IMR-90 (cell line): Measurements from ENCODE around the gene CLPTM1. TPM values are rescaled to one million over a fixed set of nuclear protein-coding genes. Genes with fewer than 3 reads are reported as not detected.

Source experiments
- ATAC-seq: fragments of 200-7000 bp; cut with Tn5 transposase; 2 replicates; pipeline ENCODE4 v1.9.1; 2020; ENCODE audit warnings: low read depth, mild to moderate bottlenecking, moderate library complexity
- BruUV-seq: library from RNA; stranded (reverse); fragments of 400-500 nt; replicated peaks from 2 replicates; lab custom pipeline; 2021; lab: Mats Ljungman, UMichigan
- CTCF ChIA-PET: fragments of 300-600 bp; formaldehyde crosslinking; extraction: SDS; loops from one replicate; lab custom pipeline; 2021; ENCODE audit warnings: antibody characterized with exemption; lab: Yijun Ruan, JAX
- POLR2A ChIA-PET: fragments of 300-600 bp; sonication (Branson Sonifier 250); formaldehyde crosslinking; loops from one replicate; lab custom pipeline; 2022; ENCODE audit warnings: antibody characterized with exemption; ENCODE audit not compliant: unreplicated experiment; lab: Charles Lee
- DNase-seq: peaks from one replicate; pipeline ENCODE4 v3.0.0; 2013
- H2AFZ ChIP-seq: replicated peaks from 2 replicates; pipeline ENCODE3; 2013; ENCODE audit warnings: low read length, mild to moderate bottlenecking; ENCODE audit not compliant: poor library complexity
- H2AK5ac ChIP-seq: 2 replicates; pipeline ENCODE4 v1.6.1; 2013; ENCODE audit warnings: low read depth, low read length, inconsistent platforms
- H2AK9ac ChIP-seq: replicated peaks from 2 replicates; pipeline ENCODE3; 2013; ENCODE audit warnings: mild to moderate bottlenecking, low read depth, low read length, moderate library complexity; ENCODE audit not compliant: poor library complexity
- H2BK120ac ChIP-seq: 2 replicates; pipeline ENCODE4 v1.6.1; 2013; ENCODE audit warnings: low read depth, low read length, inconsistent platforms
- H2BK15ac ChIP-seq: 3 replicates; pipeline ENCODE4 v1.6.1; 2013; ENCODE audit warnings: low read depth, low read length, inconsistent platforms
- H2BK20ac ChIP-seq: 2 replicates; pipeline ENCODE4 v1.6.1; 2013; ENCODE audit warnings: low read depth, mild to moderate bottlenecking, inconsistent platforms, low read length, moderate library complexity
- H2BK5ac ChIP-seq: 2 replicates; pipeline ENCODE4 v1.6.1; 2013; ENCODE audit warnings: mild to moderate bottlenecking, low read depth, low read length, inconsistent platforms; ENCODE audit not compliant: poor library complexity, severe bottlenecking
- H3K14ac ChIP-seq: replicated peaks from 2 replicates; pipeline ENCODE4 v1.6.1; 2013; ENCODE audit warnings: low read depth, low read length, inconsistent platforms
- H3K18ac ChIP-seq: 2 replicates; pipeline ENCODE4 v1.6.1; 2013; ENCODE audit warnings: low read depth, low read length, control low read depth
- H3K23ac ChIP-seq: 2 replicates; pipeline ENCODE4 v1.6.1; 2013; ENCODE audit warnings: low read depth, low read length, inconsistent platforms
- H3K27ac ChIP-seq: 2 replicates; pipeline ENCODE4 v1.5.1; 2013; ENCODE audit warnings: mild to moderate bottlenecking, control low read depth, low read length; ENCODE audit not compliant: insufficient read depth
- H3K27me3 ChIP-seq: 2 replicates; pipeline ENCODE4 v1.6.1; 2013; ENCODE audit warnings: low read length; ENCODE audit not compliant: control insufficient read depth, insufficient read depth
- H3K36me3 ChIP-seq: 2 replicates; pipeline ENCODE4 v1.6.1; 2013; ENCODE audit warnings: low read length, mixed read lengths; ENCODE audit not compliant: control insufficient read depth, insufficient read depth
- H3K4ac ChIP-seq: 2 replicates; pipeline ENCODE4 v1.6.1; 2013; ENCODE audit warnings: low read depth, low read length, inconsistent platforms
- H3K4me1 ChIP-seq: 2 replicates; pipeline ENCODE4 v1.6.1; 2013; ENCODE audit warnings: low read length, mixed read lengths; ENCODE audit not compliant: control insufficient read depth, insufficient read depth
- H3K4me2 ChIP-seq: 2 replicates; pipeline ENCODE4 v1.6.1; 2013; ENCODE audit warnings: low read depth, mild to moderate bottlenecking, control low read depth, low read length, moderate library complexity
- H3K4me3 ChIP-seq: 2 replicates; pipeline ENCODE4 v1.5.1; 2013; ENCODE audit warnings: low read depth, mild to moderate bottlenecking, control low read depth, low read length, moderate library complexity; ENCODE audit not compliant: insufficient read depth
- H3K56ac ChIP-seq: 2 replicates; pipeline ENCODE4 v1.6.1; 2013; ENCODE audit warnings: low read length, inconsistent platforms; ENCODE audit not compliant: insufficient read depth; ENCODE audit errors: extremely low read depth
- H3K79me1 ChIP-seq, 2 experiments: 2 replicates each; pipeline ENCODE4 v1.6.1; 2013; ENCODE audit warnings: low read length in 2 of 2, inconsistent platforms in 1 of 2, low read depth in 1 of 2
- H3K9ac ChIP-seq: 2 replicates; pipeline ENCODE4 v1.6.1; 2013; ENCODE audit warnings: low read depth, low read length, control low read depth
- H3K9me1 ChIP-seq: 2 replicates; pipeline ENCODE4 v1.6.1; 2013; ENCODE audit warnings: low read length, inconsistent platforms; ENCODE audit not compliant: insufficient read depth
- H3K9me3 ChIP-seq: 2 replicates; pipeline ENCODE4 v1.6.1; 2013; ENCODE audit warnings: low read length; ENCODE audit not compliant: control insufficient read depth, insufficient read depth
- H4K20me1 ChIP-seq: 2 replicates; pipeline ENCODE4 v1.6.1; 2013; ENCODE audit warnings: low read length, inconsistent platforms; ENCODE audit not compliant: insufficient read depth
- H4K5ac ChIP-seq: 2 replicates; pipeline ENCODE4 v1.6.1; 2013; ENCODE audit warnings: mild to moderate bottlenecking, low read depth, low read length, control low read depth
- H4K8ac ChIP-seq, 2 experiments: 2 replicates each; pipeline ENCODE4 v1.6.1; 2013; ENCODE audit warnings: low read depth in 2 of 2, low read length in 2 of 2, control low read depth in 1 of 2, inconsistent platforms in 1 of 2
- H4K91ac ChIP-seq: 2 replicates; pipeline ENCODE4 v1.6.1; 2013; ENCODE audit warnings: low read depth, low read length, inconsistent platforms; ENCODE audit not compliant: insufficient read depth
- CEBPB ChIP-seq: IDR thresholded peaks from 2 replicates; pipeline ENCODE4 v1.6.1; 2012; ENCODE audit warnings: low read depth, low read length, improper control_type of control experiment
- SMC3 ChIP-seq: fragments of 150-350 bp; IDR thresholded peaks from 2 replicates; pipeline ENCODE4 v1.6.1; 2016; ENCODE audit warnings: low read depth, mild to moderate bottlenecking, antibody characterized with exemption, low read length, moderate library complexity
- WGBS, 2 experiments: methylation state at CpG; one replicate each; pipeline versions ENCODE4 v1.1.5 to v1.1.7; 2013; ENCODE audit warnings: missing lambda C conversion rate in 2 of 2; ENCODE audit not compliant: insufficient read length in 1 of 2; ENCODE audit errors: extremely low coverage in 2 of 2; 5-methylcytosine and 5-hydroxymethylcytosine counted together
- dilution Hi-C: fragments of 300-500 bp; cut with HindIII; formaldehyde crosslinking; loops from one replicate; pipeline ENCODE4 v1.14.3; 2018; ENCODE audit warnings: low sequenced_read_pairs; ENCODE audit not compliant: unreplicated experiment
- in situ Hi-C: fragments of 300-500 bp; cut with MboI; formaldehyde crosslinking; loops from 3 replicates; pipeline ENCODE4 v1.14.3; 2019; ENCODE audit warnings: low sequenced_read_pairs, inconsistent platforms, mixed read lengths
- intact Hi-C: fragments of 100-400 bp; cut with micrococcal nuclease; formaldehyde crosslinking; loops from 2 replicates; pipeline ENCODE4 v1.10.0; 2022
- polyA plus RNA-seq, 3 experiments: library from polyadenylated mRNA; depleted of rRNA; stranded (reverse); fragments of >200 nt; gene quantifications; 2 replicates each; pipeline ENCODE4 v1.2.3, GENCODE V29; 2012; ENCODE audit warnings: low replicate concordance in 1 of 3
- total RNA-seq: library from RNA; depleted of rRNA; stranded (reverse); fragments of >200 nt; gene quantifications from 2 replicates; pipeline ENCODE4 v1.2.3, GENCODE V29; 2012

Gene CLPTM1
- total and polyA plus RNA-seq, 2 of the 4 experiments (the other 2 are of a cell fraction), result 23.8 to 88.8 TPM

DNA sequence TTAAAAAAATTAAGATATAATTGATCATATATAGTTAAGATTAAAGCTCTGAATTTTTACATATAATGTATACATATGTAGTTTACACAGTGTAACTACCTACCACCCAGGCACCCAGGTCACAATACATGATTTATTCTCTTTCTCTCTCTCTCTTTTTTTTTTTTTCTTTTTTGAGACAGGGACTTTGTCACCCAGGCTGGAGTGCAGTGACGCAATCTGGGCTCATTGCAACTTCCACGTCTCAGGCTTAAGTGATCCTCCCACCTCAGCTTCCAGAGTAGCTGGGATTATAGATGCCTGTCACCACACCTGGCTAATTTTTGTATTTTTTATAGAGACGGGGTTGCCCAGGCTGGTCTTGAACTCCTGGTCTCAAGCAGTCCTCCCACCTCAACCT is 64.9 kb downstream of the CLPTM1 start:
- Histone ChIP-seq H2BK5ac (no peak overlapping the region), H4K5ac (no peak overlapping the region), H2BK20ac (no peak overlapping the region), H2AK9ac (no peak overlapping the region), H3K27ac (no peak overlapping the region), H2BK15ac (no peak overlapping the region), H4K20me1 (no peaks in the 10 kb centered on the region), H3K23ac (no peak overlapping the region), H2AFZ (no peak overlapping the region), H3K79me1 (0 out of 4 replicates have a peak, but pooled peaks cover 0 to 3% of the 10 kb centered on the region in 2 experiments), H4K91ac (no peak overlapping the region), H3K18ac (no peak overlapping the region), H3K9ac (no peak overlapping the region), H4K8ac (no peak overlapping the region), H3K4me1 (no peaks in the 10 kb centered on the region), H3K14ac (no peak overlapping the region), H3K36me3 (peaks cover 12% of the 10 kb centered on the region), H2BK120ac (no peak overlapping the region), H3K4me2 (no peak overlapping the region), H2AK5ac (no peak overlapping the region), H3K9me3 (no peaks in the 10 kb centered on the region), H3K56ac (no peak overlapping the region), H3K4ac (no peak overlapping the region), H3K4me3 (no peak overlapping the region), H3K9me1 (no peaks in the 10 kb centered on the region), H3K27me3 (no peaks in the 10 kb centered on the region)
- ChIA-PET POLR2A (no interaction called here), CTCF (no interaction called here)
- in situ Hi-C loops, result no loop called here
- ATAC-seq (no peak), DNase-seq (no peak)
- dilution Hi-C loops, result no loop called here
- BruUV-seq, result no TSS peak
- intact Hi-C loops, result no loop called here
- TF ChIP-seq CEBPB, result peak; percentile 13; the same call in 1 of the 2 replicates
- no peak for TF ChIP-seq SMC3
- no CpG with 5 or more reads among the region's 3 CpGs for WGBS, 2 experiments
